H1 (cell line): Measurements from ENCODE around the gene FHIT. TPM values are rescaled to one million over a fixed set of nuclear protein-coding genes. Genes with fewer than 3 reads are reported as not detected.

Source experiments
- CTCF ChIA-PET: fragments of 300-600 bp; sonication (Branson Sonifier 250); formaldehyde crosslinking; loops from one replicate; lab custom pipeline; 2021; ENCODE audit not compliant: partially characterized antibody; lab: Charles Lee
- POLR2A ChIA-PET: fragments of 300-600 bp; sonication (Branson Sonifier 250); formaldehyde crosslinking; loops from one replicate; lab custom pipeline; 2021; ENCODE audit warnings: inconsistent platforms; ENCODE audit not compliant: partially characterized antibody; lab: Charles Lee
- DNase-seq, 2 experiments: peaks; one replicate each; pipeline versions ENCODE4 v3.0.0 to v3.0.0-alpha.2; 2010 to 2022; ENCODE audit warnings: low spot score in 2 of 2, low read depth in 1 of 2, mixed read lengths in 1 of 2
- FAIRE-seq: peaks from 2 replicates; lab custom pipeline; 2011; peaks lifted over from hg19 to GRCh38; lab: Jason Lieb, UNC
- H2AFZ ChIP-seq: 2 replicates; pipeline ENCODE4 v1.8.1; 2012; ENCODE audit warnings: low read length, inconsistent platforms
- H2AK5ac ChIP-seq: 2 replicates; pipeline ENCODE4 v1.6.1; 2013; ENCODE audit warnings: low read depth, low read length
- H2BK120ac ChIP-seq: replicated peaks from 2 replicates; pipeline ENCODE3; 2013; ENCODE audit warnings: low read depth, low read length, inconsistent platforms
- H2BK12ac ChIP-seq: 2 replicates; pipeline ENCODE4 v1.6.1; 2013; ENCODE audit warnings: low read depth, low read length
- H2BK15ac ChIP-seq: 2 replicates; pipeline ENCODE4 v1.6.1; 2013; ENCODE audit warnings: low read length
- H2BK20ac ChIP-seq: 2 replicates; pipeline ENCODE4 v1.6.1; 2013; ENCODE audit warnings: low read length
- H2BK5ac ChIP-seq: 2 replicates; pipeline ENCODE4 v1.6.1; 2013; ENCODE audit warnings: low read depth, low read length
- H3K14ac ChIP-seq: 2 replicates; pipeline ENCODE4 v1.6.1; 2013; ENCODE audit warnings: inconsistent platforms; ENCODE audit not compliant: insufficient read length
- H3K18ac ChIP-seq: 2 replicates; pipeline ENCODE4 v1.6.1; 2013; ENCODE audit warnings: low read length; ENCODE audit errors: extremely low read depth
- H3K23ac ChIP-seq: 2 replicates; pipeline ENCODE4 v1.6.1; 2013; ENCODE audit warnings: inconsistent platforms; ENCODE audit not compliant: insufficient read length
- H3K23me2 ChIP-seq: 2 replicates; pipeline ENCODE4 v1.6.1; 2013; ENCODE audit warnings: low read depth, low read length
- H3K27ac ChIP-seq: 2 replicates; pipeline ENCODE4 v1.6.1; 2011; ENCODE audit warnings: low read depth, low read length, inconsistent platforms
- H3K27me3 ChIP-seq, 4 experiments: replicated peaks in 1 of 4; 1 replicate in 1 of 4; 2 replicates in 3 of 4; pipeline versions ENCODE4 v1.6.1 to v1.8.1; 2011 to 2013; ENCODE audit warnings: low read length in 3 of 4, mild to moderate bottlenecking in 3 of 4, inconsistent platforms in 2 of 4, mixed read lengths in 2 of 4, moderate library complexity in 1 of 4; ENCODE audit not compliant: control insufficient read depth in 3 of 4, insufficient read depth in 3 of 4; ENCODE audit errors: extremely low read depth in 1 of 4
- H3K36me3 ChIP-seq, 4 experiments: 2 replicates each; pipeline versions ENCODE4 v1.6.1 to v1.8.1; 2011 to 2013; ENCODE audit warnings: mild to moderate bottlenecking in 4 of 4, low read length in 3 of 4, moderate library complexity in 2 of 4, control low read depth in 1 of 4, inconsistent platforms in 1 of 4; ENCODE audit not compliant: insufficient read depth in 4 of 4, control insufficient read depth in 2 of 4
- H3K4ac ChIP-seq: replicated peaks from 2 replicates; pipeline ENCODE3; 2013; ENCODE audit warnings: low read length, low read depth, mixed read lengths, inconsistent platforms; ENCODE audit not compliant: insufficient read length
- H3K4me1 ChIP-seq, 4 experiments: replicated peaks in 1 of 4; 1 replicate in 1 of 4; 2 replicates in 3 of 4; pipeline versions ENCODE4 v1.6.1 to v1.8.1; 2011 to 2013; ENCODE audit warnings: low read length in 3 of 4, inconsistent platforms in 2 of 4, mixed read lengths in 1 of 4; ENCODE audit not compliant: insufficient read depth in 4 of 4, control insufficient read depth in 3 of 4
- H3K4me2 ChIP-seq, 2 experiments: 2 replicates each; pipeline versions ENCODE4 v1.6.1 to v1.8.1; 2011 to 2013; ENCODE audit warnings: low read depth in 2 of 2, low read length in 2 of 2, control low read depth in 1 of 2, inconsistent platforms in 1 of 2, mild to moderate bottlenecking in 1 of 2; ENCODE audit not compliant: insufficient read depth in 1 of 2
- H3K4me3 ChIP-seq, 4 experiments: fragments of 200-600, 300-600 bp in 1 of 4; sonication (generic), shearing (Covaris generic), sonication (Bioruptor Twin) in 1 of 4; 2 replicates each; pipeline versions ENCODE4 v1.5.1 to v1.8.1; 2011 to 2016; ENCODE audit warnings: low read length in 4 of 4, low read depth in 3 of 4, control low read depth in 2 of 4, inconsistent platforms in 2 of 4, mild to moderate bottlenecking in 2 of 4, mixed read lengths in 1 of 4, moderate library complexity in 1 of 4; ENCODE audit not compliant: insufficient read depth in 2 of 4; ENCODE audit errors: extremely low read depth in 1 of 4
- H3K56ac ChIP-seq: replicated peaks from 2 replicates; pipeline ENCODE3; 2013; ENCODE audit warnings: low read depth, mild to moderate bottlenecking, mixed read lengths, low read length, inconsistent platforms; ENCODE audit not compliant: insufficient read length
- H3K79me1 ChIP-seq: 2 replicates; pipeline ENCODE4 v1.6.1; 2013; ENCODE audit warnings: low read depth, low read length, control low read depth
- H3K79me2 ChIP-seq, 2 experiments: 2 replicates each; pipeline versions ENCODE4 v1.6.1 to v1.8.1; 2012 to 2013; ENCODE audit warnings: low read length in 2 of 2, mild to moderate bottlenecking in 2 of 2, inconsistent platforms in 1 of 2; ENCODE audit not compliant: insufficient read depth in 2 of 2, control insufficient read depth in 1 of 2
- H3K9ac ChIP-seq, 4 experiments: replicated peaks in 1 of 4; 1 replicate in 1 of 4; 2 replicates in 3 of 4; pipeline versions ENCODE4 v1.6.1 to v1.8.1; 2011 to 2013; ENCODE audit warnings: low read depth in 3 of 4, low read length in 3 of 4, control low read depth in 2 of 4, mild to moderate bottlenecking in 2 of 4, moderate library complexity in 2 of 4, inconsistent platforms in 1 of 4; ENCODE audit errors: extremely low read depth in 1 of 4
- H3K9me3 ChIP-seq, 2 experiments: 2 replicates each; pipeline versions ENCODE4 v1.6.1 to v1.8.1; 2012 to 2013; ENCODE audit warnings: mild to moderate bottlenecking in 2 of 2, moderate library complexity in 2 of 2, control low read depth in 1 of 2, inconsistent platforms in 1 of 2, low read depth in 1 of 2, low read length in 1 of 2, mixed read lengths in 1 of 2; ENCODE audit not compliant: insufficient read depth in 2 of 2
- H4K20me1 ChIP-seq, 2 experiments: replicated peaks in 1 of 2; 2 replicates each; pipeline versions ENCODE3 to v1.8.1; 2011 to 2013; ENCODE audit warnings: inconsistent platforms in 2 of 2, low read length in 2 of 2, mild to moderate bottlenecking in 1 of 2; ENCODE audit not compliant: insufficient read depth in 2 of 2, control insufficient read depth in 1 of 2
- H4K5ac ChIP-seq: 2 replicates; pipeline ENCODE4 v1.6.1; 2013; ENCODE audit warnings: low read length, low read depth, mixed read lengths, inconsistent platforms; ENCODE audit not compliant: insufficient read length
- H4K8ac ChIP-seq: 2 replicates; pipeline ENCODE4 v1.8.0; 2013; ENCODE audit warnings: mild to moderate bottlenecking, moderate library complexity, low read length, inconsistent platforms; ENCODE audit not compliant: insufficient read depth; ENCODE audit errors: extremely low read depth
- H4K91ac ChIP-seq: replicated peaks from 2 replicates; pipeline ENCODE3; 2013; ENCODE audit warnings: low read length, mixed read lengths, inconsistent platforms; ENCODE audit not compliant: insufficient read length
- BACH1 ChIP-seq: IDR thresholded peaks from 2 replicates; pipeline ENCODE4 v1.6.1; 2012; ENCODE audit warnings: low read length, improper control_type of control experiment
- BRCA1 ChIP-seq: IDR thresholded peaks from 2 replicates; pipeline ENCODE4 v1.6.1; 2012; ENCODE audit warnings: low read depth, low read length, improper control_type of control experiment
- CBX5 ChIP-seq: fragments of 300-800, 300-1000 bp; sonication (generic); IDR thresholded peaks from 2 replicates; pipeline ENCODE4 v1.7.1; 2016; ENCODE audit warnings: antibody characterized with exemption, low read length, low read depth
- CBX8 ChIP-seq: fragments of 300-800, 300-1000 bp; sonication (generic); IDR thresholded peaks from 2 replicates; pipeline ENCODE4 v1.7.1; 2016; ENCODE audit warnings: low read depth, low read length, borderline replicate concordance
- CHD1 ChIP-seq: IDR thresholded peaks from 2 replicates; pipeline ENCODE4 v1.6.1; 2012; ENCODE audit warnings: low read depth, low read length, improper control_type of control experiment
- HDAC6 ChIP-seq: IDR thresholded peaks from one replicate; pipeline ENCODE4 v1.7.1; 2012; ENCODE audit warnings: low read depth, mild to moderate bottlenecking, inconsistent platforms, low read length, moderate library complexity
- JUN ChIP-seq: IDR thresholded peaks from 2 replicates; pipeline ENCODE4 v1.6.1; 2011; ENCODE audit warnings: low read depth, mild to moderate bottlenecking, improper control_type of control experiment, low read length
- JUND ChIP-seq: IDR thresholded peaks from 2 replicates; pipeline ENCODE4 v1.6.1; 2011; ENCODE audit warnings: mild to moderate bottlenecking, improper control_type of control experiment, low read length
- MAFK ChIP-seq: IDR thresholded peaks from 2 replicates; pipeline ENCODE4 v1.6.1; 2012; ENCODE audit warnings: low read depth, mild to moderate bottlenecking, improper control_type of control experiment, low read length
- NRF1 ChIP-seq: IDR thresholded peaks from 2 replicates; pipeline ENCODE4 v1.6.1; 2011; ENCODE audit warnings: mild to moderate bottlenecking, low read depth, low read length, improper control_type of control experiment
- RNF2 ChIP-seq: fragments of 200-900, 300-1000 bp; sonication (generic); IDR thresholded peaks from 2 replicates; pipeline ENCODE4 v1.7.1; 2016; ENCODE audit warnings: borderline replicate concordance, low read depth, mild to moderate bottlenecking, antibody characterized with exemption, low read length; ENCODE audit not compliant: poor library complexity, severe bottlenecking; ENCODE audit errors: missing control alignments
- SIRT6 ChIP-seq: IDR thresholded peaks from one replicate; pipeline ENCODE4 v1.7.1; 2012; ENCODE audit warnings: low read length, inconsistent platforms
- TEAD4 ChIP-seq: IDR thresholded peaks from 2 replicates; pipeline ENCODE4 v1.6.1; 2012; ENCODE audit warnings: low read depth, low read length, inconsistent platforms, mixed read lengths
- YY1 ChIP-seq: IDR thresholded peaks from 2 replicates; pipeline ENCODE4 v1.6.1; 2011; ENCODE audit warnings: low read depth, mild to moderate bottlenecking, low read length
- WGBS, 2 experiments: shearing (Covaris generic) in 1 of 2; methylation state at CpG; one replicate each; pipeline versions ENCODE4 v1.1.6 to v1.1.7; 2013 to 2015; ENCODE audit warnings: low lambda C conversion rate in 2 of 2, mixed read lengths in 2 of 2, inconsistent platforms in 1 of 2, low coverage in 1 of 2, missing lambda C conversion rate in 1 of 2; ENCODE audit not compliant: insufficient replicate concordance in 2 of 2, insufficient coverage in 1 of 2, insufficient read length in 1 of 2; ENCODE audit errors: extremely low coverage in 1 of 2, missing lambda C conversion rate in 1 of 2; 5-methylcytosine and 5-hydroxymethylcytosine counted together
- polyA plus RNA-seq, 7 experiments: library from polyadenylated mRNA; depleted of rRNA in 3 of 7; stranded (reverse) in 5 of 7; unstranded in 2 of 7; fragments of >200 nt in 5 of 7; fragments of 200-250 nt in 2 of 7; gene quantifications; 1 replicate in 5 of 7; 2 replicates in 1 of 7; 4 replicates in 1 of 7; pipeline versions ENCODE4 v1.2.1 to v1.2.3, GENCODE V29; 2011 to 2013; ENCODE audit warnings: missing spikeins in 2 of 7, mixed read lengths in 2 of 7
- total RNA-seq: library from RNA; stranded (reverse); fragmentation: NEBNext Ultra II Directional; extraction: Animal tissue kit (Norgen Biotek cat#: 25700); gene quantifications from 2 replicates; pipeline ENCODE4 v1.2.1, GENCODE V29; 2021

The FHIT gene
- total and polyA plus RNA-seq, 2 of the 8 experiments (the other 6 are each of a cell fraction or from before 2014, with no cell fraction given): 1.2 to 3.2 TPM

- ChIA-PET CTCF (no interaction called here), POLR2A (no interaction called here)
- no peak overlapping the region for H2AK5ac ChIP-seq
- H3K4me1 ChIP-seq: no peaks in the 10 kb centered on the region
- H2BK5ac ChIP-seq: no peak overlapping the region
- H2BK120ac ChIP-seq: no peak overlapping the region
- no peak overlapping the region for H3K4ac ChIP-seq
- no peaks in the 10 kb centered on the region for H4K20me1 ChIP-seq
- FAIRE-seq: no peak
- H2BK20ac ChIP-seq: no peak overlapping the region; the same call in 1 of the 2 replicates
- no peak overlapping the region for H3K4me2 ChIP-seq
- H3K14ac ChIP-seq: no peak overlapping the region
- H3K56ac ChIP-seq: no peak overlapping the region
- WGBS, 2 experiments: 81% methylated on average over 2 of the region's 2 CpGs; no CpG with 5 or more reads in 1 of the 2 experiments
- no peak overlapping the region for H4K91ac ChIP-seq
- H2BK12ac ChIP-seq: no peak overlapping the region
- H3K9me3 ChIP-seq: no peaks in the 10 kb centered on the region
- H3K79me1 ChIP-seq: no peaks in the 10 kb centered on the region
- no peak overlapping the region for H2BK15ac ChIP-seq
- no peak overlapping the region for H3K18ac ChIP-seq
- H3K4me3 ChIP-seq: no peak overlapping the region
- H4K8ac ChIP-seq: no peak overlapping the region
- H2AFZ ChIP-seq: no peak overlapping the region
- H3K27me3 ChIP-seq: no peaks in the 10 kb centered on the region
- H3K23me2 ChIP-seq: no peaks in the 10 kb centered on the region
- H3K36me3 ChIP-seq: no peaks in the 10 kb centered on the region
- no peak overlapping the region for H4K5ac ChIP-seq
- no peak overlapping the region for H3K23ac ChIP-seq
- H3K9ac ChIP-seq: no peak overlapping the region
- H3K79me2 ChIP-seq: no peaks in the 10 kb centered on the region
- DNase-seq: no peak
- H3K27ac ChIP-seq: no peak overlapping the region
- TF ChIP-seq RNF2: no peak
- TF ChIP-seq SIRT6: no peak
- TF ChIP-seq HDAC6: no peak
- no peak for TF ChIP-seq CBX8
- TF ChIP-seq BRCA1: no peak
- no peak for TF ChIP-seq JUND
- no peak for TF ChIP-seq JUN
- no peak for TF ChIP-seq YY1
- no peak for TF ChIP-seq BACH1
- TF ChIP-seq MAFK: no peak
- no peak for TF ChIP-seq NRF1
- no peak for TF ChIP-seq CBX5
- no peak for TF ChIP-seq TEAD4
- TF ChIP-seq CHD1: no peak
Measured at GRCh38 chr3:59880717-59881116, 1370.5 kb downstream of the FHIT start.
